Gastrocnemius medialis (tissue), 4 donors: Measurements from ENCODE around the gene TH. TPM values are rescaled to one million over a fixed set of nuclear protein-coding genes. Genes with fewer than 3 reads are reported as not detected.
"Not testable (repeated sequence)": the region's sequence is repeated elsewhere in the genome, so short reads cannot be mapped to it uniquely, and the experiment has no call there.

Experiments
- ATAC-seq, 2 donors: fragments of 150-250 bp; one replicate each; pipeline ENCODE4 v1.9.1; 2016
- DNase-seq, 2 donors: peaks; one replicate each; pipeline ENCODE4 v3.0.0-alpha.2; 2019
- H3K27ac ChIP-seq, 4 donors: fragments of 200-600 bp; sonication (generic); 1 replicate in 1 of 4; 2 replicates in 3 of 4; pipeline ENCODE4 v1.5.1; 2016 to 2018; ENCODE audit warnings: mild to moderate bottlenecking in 2 of 4, moderate library complexity in 1 of 4
- H3K27me3 ChIP-seq, 3 donors: fragments of 200-600 bp; sonication (generic) in 2 of 3; 1 replicate in 1 of 3; 2 replicates in 2 of 3; pipeline versions ENCODE4 v1.5.1 to v1.6.0; 2016 to 2019; ENCODE audit warnings: mild to moderate bottlenecking in 1 of 3, moderate library complexity in 1 of 3
- H3K36me3 ChIP-seq, 2 donors: fragments of 200-600 bp; sonication (generic) in 1 of 2; one replicate each; pipeline ENCODE4 v1.5.1; 2017 to 2018
- H3K4me1 ChIP-seq, 2 donors: fragments of 200-600 bp; sonication (generic) in 1 of 2; one replicate each; pipeline ENCODE4 v1.5.1; 2016 to 2017; ENCODE audit warnings: mild to moderate bottlenecking in 2 of 2
- H3K4me3 ChIP-seq, 4 donors: fragments of 200-600 bp; sonication (generic) in 3 of 4; 1 replicate in 1 of 4; 2 replicates in 3 of 4; pipeline ENCODE4 v1.5.1; 2016 to 2019; ENCODE audit warnings: mild to moderate bottlenecking in 2 of 4
- H3K9me3 ChIP-seq, 3 donors: fragments of 200-600 bp; sonication (generic) in 2 of 3; 1 replicate in 1 of 3; 2 replicates in 2 of 3; pipeline ENCODE4 v1.5.1; 2016 to 2019
- POLR2A ChIP-seq, 2 donors: fragments of 450-650 bp; IDR thresholded peaks; one replicate each; pipeline ENCODE4 v1.6.1; 2017; ENCODE audit warnings: antibody characterized with exemption in 2 of 2, mild to moderate bottlenecking in 2 of 2, moderate library complexity in 2 of 2
- in situ Hi-C, 4 donors: fragments of 200-750 bp; cut with MboI; loops; one replicate each; pipeline versions ENCODE4 v1.15.0 to v1.8.0; 2017; ENCODE audit warnings: low sequenced_read_pairs in 4 of 4
- intact Hi-C: fragments of 100-400 bp; cut with DNase I; formaldehyde crosslinking; loops from one replicate; pipeline ENCODE4 v1.15.1; 2023; ENCODE audit warnings: low total_unique reads
- total RNA-seq, 4 donors: library from RNA; depleted of rRNA; stranded (reverse); fragments of >200 nt; gene quantifications; one replicate each; pipeline versions ENCODE4 v1.1.0 to v1.2.3, GENCODE V29; 2016
- TF ChIP-seq, protein P1 (sequence below), 5 experiments: fragments of 450-650 bp in 3 of 5; fragments of 200-600 bp in 2 of 5; sonication (generic) in 2 of 5; IDR thresholded peaks in 4 of 5; conservative IDR thresholded peaks in 1 of 5; 1 replicate in 4 of 5; 2 replicates in 1 of 5; pipeline ENCODE4 v1.5.1; 2016 to 2019; ENCODE audit warnings: antibody characterized with exemption in 5 of 5, mild to moderate bottlenecking in 3 of 5, moderate library complexity in 3 of 5

Gene TH
- total RNA-seq, 4 donors from 2014 or later = not detected

GRCh38 chr11:2127482-2128129 lies 44.0 kb downstream of the TH start:
- Histone ChIP-seq H3K36me3 (no peaks in the 10 kb centered on the region), H3K9me3 (no peaks in the 10 kb centered on the region), H3K27ac (no peak overlapping the region), H3K4me3 (no peak overlapping the region), H3K4me1 (no peaks in the 10 kb centered on the region), H3K27me3 (peaks cover 0 to 11% (median 9%) of the 10 kb centered on the region in 3 donors)
- intact Hi-C loops (no loop called here), in situ Hi-C loops (loop anchor here in 1 of 4 donors (25.0 kb wide), 1 partner anchor 90 kb away; no protein-coding TSS in a partner anchor)
- no peak for ATAC-seq
- no peak for TF ChIP-seq POLR2A (IDR thresholded peaks at IDR 0.05)
- TF ChIP-seq, protein P1, sequence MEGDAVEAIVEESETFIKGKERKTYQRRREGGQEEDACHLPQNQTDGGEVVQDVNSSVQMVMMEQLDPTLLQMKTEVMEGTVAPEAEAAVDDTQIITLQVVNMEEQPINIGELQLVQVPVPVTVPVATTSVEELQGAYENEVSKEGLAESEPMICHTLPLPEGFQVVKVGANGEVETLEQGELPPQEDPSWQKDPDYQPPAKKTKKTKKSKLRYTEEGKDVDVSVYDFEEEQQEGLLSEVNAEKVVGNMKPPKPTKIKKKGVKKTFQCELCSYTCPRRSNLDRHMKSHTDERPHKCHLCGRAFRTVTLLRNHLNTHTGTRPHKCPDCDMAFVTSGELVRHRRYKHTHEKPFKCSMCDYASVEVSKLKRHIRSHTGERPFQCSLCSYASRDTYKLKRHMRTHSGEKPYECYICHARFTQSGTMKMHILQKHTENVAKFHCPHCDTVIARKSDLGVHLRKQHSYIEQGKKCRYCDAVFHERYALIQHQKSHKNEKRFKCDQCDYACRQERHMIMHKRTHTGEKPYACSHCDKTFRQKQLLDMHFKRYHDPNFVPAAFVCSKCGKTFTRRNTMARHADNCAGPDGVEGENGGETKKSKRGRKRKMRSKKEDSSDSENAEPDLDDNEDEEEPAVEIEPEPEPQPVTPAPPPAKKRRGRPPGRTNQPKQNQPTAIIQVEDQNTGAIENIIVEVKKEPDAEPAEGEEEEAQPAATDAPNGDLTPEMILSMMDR (IDR thresholded peaks at IDR 0.05 in 4 of 5, conservative IDR thresholded peaks at IDR 0.05 in 1 of 5) = no peak
- no peak for DNase-seq

DNA sequence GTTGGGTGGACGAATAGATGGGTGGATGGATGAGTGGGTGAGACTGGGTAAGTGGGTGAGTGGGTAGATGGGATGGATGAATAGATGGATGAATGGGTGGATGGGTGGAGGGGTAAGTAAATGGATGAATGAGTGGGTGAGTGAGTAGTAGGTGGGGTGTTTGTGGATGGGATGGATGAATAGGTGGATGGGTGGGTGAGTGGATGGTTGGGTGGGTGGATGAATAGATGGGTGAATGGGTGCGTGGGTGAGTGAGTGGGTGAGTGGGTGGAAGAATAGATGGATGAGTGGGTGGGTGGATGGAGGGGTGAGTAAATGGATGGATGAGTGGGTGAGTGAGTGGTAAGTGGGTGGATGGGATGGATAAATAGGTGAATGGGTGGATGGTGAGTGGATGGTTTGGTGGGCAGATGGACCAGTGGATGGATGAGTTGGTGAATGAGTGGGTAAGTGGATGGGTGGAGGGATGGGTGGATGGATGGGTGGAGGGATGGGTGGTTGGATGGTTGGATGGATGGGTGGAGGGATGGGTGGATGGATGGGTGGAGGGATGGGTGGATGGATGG lies 45.0 kb downstream of the TH start:
- no peak for DNase-seq
- H3K27ac ChIP-seq = no peak overlapping the region
- no peaks in the 10 kb centered on the region for H3K9me3 ChIP-seq
- no peak for ATAC-seq
- no peak for TF ChIP-seq POLR2A (IDR thresholded peaks at IDR 0.05)
- TF ChIP-seq, protein P1 (IDR thresholded peaks at IDR 0.05 in 4 of 5, conservative IDR thresholded peaks at IDR 0.05 in 1 of 5) = no peak
- intact Hi-C loops = no loop called here
- in situ Hi-C loops = loop anchor here in 1 of 4 donors (25.0 kb wide), 1 partner anchor 89 kb away; no protein-coding TSS in a partner anchor
- no peaks in the 10 kb centered on the region for H3K36me3 ChIP-seq
- H3K27me3 ChIP-seq = peaks cover 3 to 11% (median 7%) of the 10 kb centered on the region in 3 donors
- H3K4me3 ChIP-seq = no peak overlapping the region
- no peaks in the 10 kb centered on the region for H3K4me1 ChIP-seq

- peaks cover 3 to 12% (median 4%) of the 10 kb centered on the region in 3 donors for H3K27me3 ChIP-seq
- in situ Hi-C loops = loop anchor here in 1 of 4 donors (25.0 kb wide), 1 partner anchor 88 kb away; no protein-coding TSS in a partner anchor
These were observed 46.7 kb downstream of the TH start for GRCh38 chr11:2124736-2125484.

DNA sequence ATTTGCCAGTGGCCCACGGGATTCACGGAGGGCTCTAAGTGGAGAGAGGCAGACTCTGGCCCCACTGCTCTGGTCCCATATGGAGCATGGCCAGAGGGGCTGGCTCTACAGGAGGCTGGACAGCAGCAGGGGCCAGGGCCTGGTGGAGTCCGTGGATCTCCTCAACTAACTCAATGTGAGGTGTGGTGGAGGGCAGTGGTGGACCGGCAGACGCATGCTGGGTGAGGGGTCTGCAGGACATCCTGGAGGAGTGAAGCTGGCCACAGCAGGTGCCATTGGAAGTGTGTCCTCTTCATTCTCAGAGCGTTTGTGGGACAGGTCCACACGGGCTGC lies 48.0 kb downstream of the TH start:
- Histone ChIP-seq H3K4me3 (no peak overlapping the region), H3K9me3 (no peaks in the 10 kb centered on the region), H3K27ac (no peak overlapping the region), H3K36me3 (no peaks in the 10 kb centered on the region), H3K27me3 (peaks cover 0 to 12% (median 4%) of the 10 kb centered on the region in 3 donors), H3K4me1 (no peaks in the 10 kb centered on the region)
- intact Hi-C loops (no loop called here), in situ Hi-C loops (no loop called here)
- ATAC-seq (no peak), DNase-seq (no peak)
- TF ChIP-seq, protein P1 (IDR thresholded peaks at IDR 0.05 in 4 of 5, conservative IDR thresholded peaks at IDR 0.05 in 1 of 5) = no peak
- TF ChIP-seq POLR2A (IDR thresholded peaks at IDR 0.05) = no peak

More at GRCh38 chr11:2124736-2125484, 46.7 kb downstream of the TH start:
- H3K9me3 ChIP-seq, H3K4me1 ChIP-seq, intact Hi-C loops, H3K27ac ChIP-seq, DNase-seq, H3K4me3 ChIP-seq, H3K36me3 ChIP-seq, ATAC-seq: not testable (repeated sequence)
